ENCODE results near the gene GAL3ST2. TPM values are rescaled to one million over a fixed set of nuclear protein-coding genes. Genes with fewer than 3 reads are reported as not detected.

The GAL3ST2 gene
- total RNA-seq, 1 donor from 2014 or later: 0.42 TPM

- H3K9me3 Mint-ChIP-seq (ENCODE audit: unreplicated experiment): peaks cover 1% of the 10 kb centered on the region
- H3K27ac Mint-ChIP-seq (ENCODE audit: unreplicated experiment): no peak overlapping the region
- H3K27me3 Mint-ChIP-seq (ENCODE audit: unreplicated experiment): no peaks in the 10 kb centered on the region
- H3K4me1 Mint-ChIP-seq (ENCODE audit: low read depth, unreplicated experiment): peaks cover 4% of the 10 kb centered on the region
- TF ChIP-seq, protein P1, sequence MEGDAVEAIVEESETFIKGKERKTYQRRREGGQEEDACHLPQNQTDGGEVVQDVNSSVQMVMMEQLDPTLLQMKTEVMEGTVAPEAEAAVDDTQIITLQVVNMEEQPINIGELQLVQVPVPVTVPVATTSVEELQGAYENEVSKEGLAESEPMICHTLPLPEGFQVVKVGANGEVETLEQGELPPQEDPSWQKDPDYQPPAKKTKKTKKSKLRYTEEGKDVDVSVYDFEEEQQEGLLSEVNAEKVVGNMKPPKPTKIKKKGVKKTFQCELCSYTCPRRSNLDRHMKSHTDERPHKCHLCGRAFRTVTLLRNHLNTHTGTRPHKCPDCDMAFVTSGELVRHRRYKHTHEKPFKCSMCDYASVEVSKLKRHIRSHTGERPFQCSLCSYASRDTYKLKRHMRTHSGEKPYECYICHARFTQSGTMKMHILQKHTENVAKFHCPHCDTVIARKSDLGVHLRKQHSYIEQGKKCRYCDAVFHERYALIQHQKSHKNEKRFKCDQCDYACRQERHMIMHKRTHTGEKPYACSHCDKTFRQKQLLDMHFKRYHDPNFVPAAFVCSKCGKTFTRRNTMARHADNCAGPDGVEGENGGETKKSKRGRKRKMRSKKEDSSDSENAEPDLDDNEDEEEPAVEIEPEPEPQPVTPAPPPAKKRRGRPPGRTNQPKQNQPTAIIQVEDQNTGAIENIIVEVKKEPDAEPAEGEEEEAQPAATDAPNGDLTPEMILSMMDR (IDR thresholded peaks at IDR 0.05; ENCODE audit: partially characterized antibody, unreplicated experiment): no peak
- no peaks in the 10 kb centered on the region for H3K36me3 Mint-ChIP-seq (ENCODE audit: unreplicated experiment)
- DNase-seq: peak; percentile 12
- no peak overlapping the region for H3K4me3 Mint-ChIP-seq (ENCODE audit: unreplicated experiment)
These were observed 8.3 kb upstream of the GAL3ST2 start for GRCh38 chr2:241768251-241768711.

DNA sequence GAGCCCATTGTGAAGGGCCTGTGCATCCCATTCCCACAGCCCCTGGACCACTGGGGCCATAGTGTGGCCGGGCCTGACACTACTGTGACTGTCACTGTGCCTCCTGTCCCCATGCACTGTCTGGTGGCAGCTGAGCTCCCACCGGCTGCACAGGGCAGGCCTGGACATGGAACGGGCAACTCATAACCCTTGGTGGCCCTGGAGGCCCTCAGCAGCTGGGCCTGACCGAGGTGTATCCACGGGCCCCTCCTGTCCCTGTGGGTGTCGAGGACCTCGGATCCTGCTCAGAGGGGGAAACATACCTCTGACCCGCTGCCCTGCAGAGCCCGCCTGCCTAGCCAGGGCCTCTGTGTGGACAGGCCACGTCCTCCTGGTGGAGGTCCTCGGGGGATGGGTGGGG is 7.8 kb upstream of the GAL3ST2 start:
- no peak overlapping the region for H3K27ac Mint-ChIP-seq (ENCODE audit: unreplicated experiment)
- no peaks in the 10 kb centered on the region for H3K27me3 Mint-ChIP-seq (ENCODE audit: unreplicated experiment)
- no peak overlapping the region for H3K4me3 Mint-ChIP-seq (ENCODE audit: unreplicated experiment)
- H3K36me3 Mint-ChIP-seq (ENCODE audit: unreplicated experiment): no peaks in the 10 kb centered on the region
- TF ChIP-seq, protein P1 (IDR thresholded peaks at IDR 0.05; ENCODE audit: partially characterized antibody, unreplicated experiment): no peak
- DNase-seq: no peak
- H3K9me3 Mint-ChIP-seq (ENCODE audit: unreplicated experiment): peaks cover 1% of the 10 kb centered on the region
- peaks cover 4% of the 10 kb centered on the region for H3K4me1 Mint-ChIP-seq (ENCODE audit: low read depth, unreplicated experiment)

- H3K4me1 Mint-ChIP-seq (ENCODE audit: low read depth, unreplicated experiment): peaks cover 2% of the 10 kb centered on the region
- TF ChIP-seq, protein P1 (IDR thresholded peaks at IDR 0.05; ENCODE audit: partially characterized antibody, unreplicated experiment): no peak
- no peaks in the 10 kb centered on the region for H3K27me3 Mint-ChIP-seq (ENCODE audit: unreplicated experiment)
- H3K27ac Mint-ChIP-seq (ENCODE audit: unreplicated experiment): no peak overlapping the region
- peak; percentile 11 for DNase-seq
- no peak overlapping the region for H3K4me3 Mint-ChIP-seq (ENCODE audit: unreplicated experiment)
- no peaks in the 10 kb centered on the region for H3K36me3 Mint-ChIP-seq (ENCODE audit: unreplicated experiment)
- peaks cover 1% of the 10 kb centered on the region for H3K9me3 Mint-ChIP-seq (ENCODE audit: unreplicated experiment)
These were observed 6.8 kb upstream of the GAL3ST2 start for GRCh38 chr2:241769819-241770184.

- H3K36me3 Mint-ChIP-seq (ENCODE audit: unreplicated experiment): no peaks in the 10 kb centered on the region
- peaks cover 2% of the 10 kb centered on the region for H3K4me1 Mint-ChIP-seq (ENCODE audit: low read depth, unreplicated experiment)
- H3K27me3 Mint-ChIP-seq (ENCODE audit: unreplicated experiment): peaks cover 1% of the 10 kb centered on the region
- TF ChIP-seq, protein P1 (IDR thresholded peaks at IDR 0.05; ENCODE audit: partially characterized antibody, unreplicated experiment): no peak
- H3K27ac Mint-ChIP-seq (ENCODE audit: unreplicated experiment): no peak overlapping the region
- DNase-seq: peak; percentile 16
- peaks cover 1% of the 10 kb centered on the region for H3K9me3 Mint-ChIP-seq (ENCODE audit: unreplicated experiment)
- no peak overlapping the region for H3K4me3 Mint-ChIP-seq (ENCODE audit: unreplicated experiment)
These were observed 6.3 kb upstream of the GAL3ST2 start for GRCh38 chr2:241770185-241770935.

- Mint-ChIP-seq H3K4me1 (ENCODE audit: low read depth, unreplicated experiment) (peaks cover 2% of the 10 kb centered on the region), H3K4me3 (ENCODE audit: unreplicated experiment) (no peak overlapping the region), H3K36me3 (ENCODE audit: unreplicated experiment) (no peaks in the 10 kb centered on the region), H3K9me3 (ENCODE audit: unreplicated experiment) (peaks cover 1% of the 10 kb centered on the region), H3K27ac (ENCODE audit: unreplicated experiment) (no peak overlapping the region), H3K27me3 (ENCODE audit: unreplicated experiment) (peaks cover 2% of the 10 kb centered on the region)
- TF ChIP-seq, protein P1 (IDR thresholded peaks at IDR 0.05; ENCODE audit: partially characterized antibody, unreplicated experiment): no peak
- DNase-seq: no peak
These were observed 5.7 kb upstream of the GAL3ST2 start for GRCh38 chr2:241770936-241771285.
